ENCODE data around the gene MPDZ.

The MPDZ gene

DNA sequence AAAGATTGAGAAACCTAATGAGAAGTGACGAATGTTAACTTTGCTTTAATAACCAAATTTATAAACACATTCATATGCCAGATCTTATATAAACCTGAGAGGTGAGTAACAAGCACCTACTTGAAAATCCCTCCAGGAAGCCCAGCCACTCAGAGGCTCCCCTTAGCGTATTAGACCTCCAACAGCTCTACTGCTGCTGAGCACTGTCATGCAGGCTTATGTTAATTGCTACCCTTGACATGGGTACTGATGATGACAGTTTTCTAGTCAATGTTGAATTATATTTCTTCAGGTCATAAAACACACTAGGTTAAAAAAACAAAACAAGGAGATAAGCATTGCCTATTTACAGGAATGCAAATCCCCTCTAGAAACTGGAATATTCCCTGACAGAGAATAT is 161.2 kb downstream of the MPDZ start:
- Histone ChIP-seq H3K4me2 (ENCODE audit: low read length) (no peak overlapping the region), H3K9ac (ENCODE audit: low read length) (no peak overlapping the region)

DNA sequence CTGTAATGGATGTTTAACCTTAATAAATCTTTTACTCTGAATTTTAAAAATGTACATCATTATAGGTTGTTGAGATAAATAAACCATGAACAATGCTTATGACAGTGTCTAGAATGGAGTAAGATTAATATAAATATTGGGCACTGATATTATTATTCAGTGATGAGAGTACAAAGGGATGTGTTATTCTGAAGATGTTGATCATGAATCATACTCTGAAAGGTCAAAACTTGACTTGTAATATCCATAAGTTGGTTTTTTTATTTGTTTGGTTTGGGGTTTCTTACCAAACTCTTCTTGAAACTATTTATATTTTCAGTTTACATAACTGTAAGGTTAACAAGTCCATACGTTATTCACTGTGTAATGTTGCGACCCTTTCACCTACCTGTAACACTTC is 163.2 kb downstream of the MPDZ start:
- H2AFZ ChIP-seq (ENCODE audit: low read depth, low read length): no peak overlapping the region
- no peak overlapping the region for H3K9ac ChIP-seq (ENCODE audit: low read length)
- H3K79me2 ChIP-seq (ENCODE audit: low read length): no peaks in the 10 kb centered on the region
- H3K36me3 ChIP-seq (replicated peaks; ENCODE audit: low read depth, low read length): no peaks in the 10 kb centered on the region
- H3K27ac ChIP-seq (ENCODE audit: low read length): no peak overlapping the region
- H3K4me3 ChIP-seq (ENCODE audit: low read length): no peak overlapping the region
- no peak for TF ChIP-seq EZH2phosphoT487 (IDR thresholded peaks at IDR 0.05; ENCODE audit: low read depth)
- TF ChIP-seq, protein P1, sequence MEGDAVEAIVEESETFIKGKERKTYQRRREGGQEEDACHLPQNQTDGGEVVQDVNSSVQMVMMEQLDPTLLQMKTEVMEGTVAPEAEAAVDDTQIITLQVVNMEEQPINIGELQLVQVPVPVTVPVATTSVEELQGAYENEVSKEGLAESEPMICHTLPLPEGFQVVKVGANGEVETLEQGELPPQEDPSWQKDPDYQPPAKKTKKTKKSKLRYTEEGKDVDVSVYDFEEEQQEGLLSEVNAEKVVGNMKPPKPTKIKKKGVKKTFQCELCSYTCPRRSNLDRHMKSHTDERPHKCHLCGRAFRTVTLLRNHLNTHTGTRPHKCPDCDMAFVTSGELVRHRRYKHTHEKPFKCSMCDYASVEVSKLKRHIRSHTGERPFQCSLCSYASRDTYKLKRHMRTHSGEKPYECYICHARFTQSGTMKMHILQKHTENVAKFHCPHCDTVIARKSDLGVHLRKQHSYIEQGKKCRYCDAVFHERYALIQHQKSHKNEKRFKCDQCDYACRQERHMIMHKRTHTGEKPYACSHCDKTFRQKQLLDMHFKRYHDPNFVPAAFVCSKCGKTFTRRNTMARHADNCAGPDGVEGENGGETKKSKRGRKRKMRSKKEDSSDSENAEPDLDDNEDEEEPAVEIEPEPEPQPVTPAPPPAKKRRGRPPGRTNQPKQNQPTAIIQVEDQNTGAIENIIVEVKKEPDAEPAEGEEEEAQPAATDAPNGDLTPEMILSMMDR (IDR thresholded peaks at IDR 0.05; ENCODE audit: low read depth, low read length): no peak
- no peaks in the 10 kb centered on the region for H3K4me1 ChIP-seq (ENCODE audit: low read length)
- H3K27me3 ChIP-seq (ENCODE audit: low read depth, low read length): no peaks in the 10 kb centered on the region
- H4K20me1 ChIP-seq (ENCODE audit: insufficient read depth, low read length): no peaks in the 10 kb centered on the region
- H3K4me2 ChIP-seq (ENCODE audit: low read length): no peak overlapping the region
- no peaks in the 10 kb centered on the region for H3K9me3 ChIP-seq (ENCODE audit: insufficient read depth, low read length)

More for the DNA sequence above, 161.2 kb downstream of the MPDZ start:
- Histone ChIP-seq H3K36me3 (replicated peaks; ENCODE audit: low read depth, low read length) (no peaks in the 10 kb centered on the region), H3K4me3 (ENCODE audit: low read length) (no peak overlapping the region), H3K27ac (ENCODE audit: low read length) (no peak overlapping the region), H3K4me1 (ENCODE audit: low read length) (no peaks in the 10 kb centered on the region), H3K79me2 (ENCODE audit: low read length) (no peaks in the 10 kb centered on the region), H3K9me3 (ENCODE audit: insufficient read depth, low read length) (no peaks in the 10 kb centered on the region), H3K27me3 (ENCODE audit: low read depth, low read length) (no peaks in the 10 kb centered on the region), H2AFZ (ENCODE audit: low read depth, low read length) (no peak overlapping the region), H4K20me1 (ENCODE audit: insufficient read depth, low read length) (no peaks in the 10 kb centered on the region)
- TF ChIP-seq, protein P1 (IDR thresholded peaks at IDR 0.05; ENCODE audit: low read depth, low read length): no peak
- no peak for TF ChIP-seq EZH2phosphoT487 (IDR thresholded peaks at IDR 0.05; ENCODE audit: low read depth)

DNA sequence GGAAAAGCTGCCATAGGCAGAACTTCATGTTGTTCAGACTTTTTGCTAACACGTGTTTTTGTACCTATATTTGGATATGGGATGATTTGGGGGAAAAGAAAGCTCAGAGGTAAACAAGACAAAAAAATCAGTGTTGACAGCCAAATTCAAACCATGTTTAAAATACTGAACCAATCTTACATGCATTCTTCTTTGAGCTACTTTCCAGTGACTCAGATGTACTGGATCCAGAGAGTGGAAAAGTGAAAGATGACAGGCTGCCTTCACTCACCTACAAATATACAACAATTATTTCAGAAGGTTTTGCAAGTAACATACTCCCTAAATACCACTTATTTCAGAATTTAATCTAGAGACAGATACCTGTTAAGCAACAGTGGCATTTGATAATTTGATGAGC is 165.7 kb downstream of the MPDZ start:
- H3K27ac ChIP-seq (ENCODE audit: low read length): no peak overlapping the region
- no peaks in the 10 kb centered on the region for H3K4me1 ChIP-seq (ENCODE audit: low read length)
- H3K9ac ChIP-seq (ENCODE audit: low read length): no peak overlapping the region
- no peaks in the 10 kb centered on the region for H3K27me3 ChIP-seq (ENCODE audit: low read depth, low read length)
- H3K79me2 ChIP-seq (ENCODE audit: low read length): no peaks in the 10 kb centered on the region
- no peak overlapping the region for H3K4me3 ChIP-seq (ENCODE audit: low read length)
- H3K9me3 ChIP-seq (ENCODE audit: insufficient read depth, low read length): no peaks in the 10 kb centered on the region
- no peak overlapping the region for H3K4me2 ChIP-seq (ENCODE audit: low read length)
- no peaks in the 10 kb centered on the region for H4K20me1 ChIP-seq (ENCODE audit: insufficient read depth, low read length)
- no peak for TF ChIP-seq EZH2phosphoT487 (IDR thresholded peaks at IDR 0.05; ENCODE audit: low read depth)
- TF ChIP-seq, protein P1 (IDR thresholded peaks at IDR 0.05; ENCODE audit: low read depth, low read length): no peak
- no peaks in the 10 kb centered on the region for H3K36me3 ChIP-seq (replicated peaks; ENCODE audit: low read depth, low read length)
- H2AFZ ChIP-seq (ENCODE audit: low read depth, low read length): no peak overlapping the region

DNA sequence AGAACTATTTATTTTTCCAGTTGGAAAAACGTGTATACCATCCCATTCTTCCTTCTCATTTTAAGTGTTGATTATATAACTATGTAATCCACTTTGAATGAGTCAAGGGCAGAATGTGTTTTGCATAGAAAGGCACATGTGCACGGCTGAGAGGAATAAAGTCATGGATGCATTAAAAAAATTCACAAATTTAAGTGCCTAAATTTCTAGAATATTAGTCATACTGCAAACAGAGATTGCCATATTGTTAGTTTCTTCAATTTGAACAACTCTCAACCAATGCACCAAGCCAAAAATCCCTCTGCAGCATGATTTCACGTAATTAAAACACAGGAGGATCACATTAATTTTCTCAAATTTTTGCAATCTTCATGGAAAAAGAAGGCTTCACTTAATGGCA is 166.3 kb downstream of the MPDZ start:
- H2AFZ ChIP-seq (ENCODE audit: low read depth, low read length): no peak overlapping the region
- no peak overlapping the region for H3K27ac ChIP-seq (ENCODE audit: low read length)
- H3K79me2 ChIP-seq (ENCODE audit: low read length): no peaks in the 10 kb centered on the region
- no peak overlapping the region for H3K4me3 ChIP-seq (ENCODE audit: low read length)
- no peak overlapping the region for H3K9ac ChIP-seq (ENCODE audit: low read length)
- H3K4me2 ChIP-seq (ENCODE audit: low read length): no peak overlapping the region
- H3K4me1 ChIP-seq (ENCODE audit: low read length): no peaks in the 10 kb centered on the region
- H3K9me3 ChIP-seq (ENCODE audit: insufficient read depth, low read length): no peaks in the 10 kb centered on the region
- TF ChIP-seq, protein P1 (IDR thresholded peaks at IDR 0.05; ENCODE audit: low read depth, low read length): no peak
- TF ChIP-seq EZH2phosphoT487 (IDR thresholded peaks at IDR 0.05; ENCODE audit: low read depth): no peak
- no peaks in the 10 kb centered on the region for H3K36me3 ChIP-seq (replicated peaks; ENCODE audit: low read depth, low read length)
- H3K27me3 ChIP-seq (ENCODE audit: low read depth, low read length): no peaks in the 10 kb centered on the region
- H4K20me1 ChIP-seq (ENCODE audit: insufficient read depth, low read length): no peaks in the 10 kb centered on the region

Measured in OCI-LY3 (cell line).